WTC11 (cell line): ENCODE data around the gene TMEM252. TPM values are rescaled to one million over a fixed set of nuclear protein-coding genes. Genes with fewer than 3 reads are reported as not detected.

Experiments
- ATAC-seq: fragments of 200-7000 bp; cut with Tn5 transposase; 2 replicates; pipeline ENCODE4 v1.10.0; 2021; ENCODE audit warnings: mild to moderate bottlenecking, moderate library complexity
- CTCF ChIA-PET: fragments of 300-600 bp; sonication (Branson Sonifier 250); formaldehyde crosslinking; loops from one replicate; lab custom pipeline; 2021; ENCODE audit warnings: antibody characterized with exemption; lab: Charles Lee
- POLR2A ChIA-PET: fragments of 350-600 bp; sonication (Branson Sonifier 250); formaldehyde crosslinking; loops from one replicate; lab custom pipeline; 2021; ENCODE audit warnings: antibody characterized with exemption; lab: Charles Lee
- DNase-seq: peaks from one replicate; pipeline ENCODE4 v3.0.0; 2021; ENCODE audit warnings: low spot score
- H3K27ac Mint-ChIP-seq: 2 replicates; pipeline ENCODE4 v1.8.0; 2021; ENCODE audit warnings: mixed read lengths
- H3K27me3 Mint-ChIP-seq: 2 replicates; pipeline ENCODE4 v1.8.0; 2021; ENCODE audit warnings: low read depth, mild to moderate bottlenecking, moderate library complexity, mixed read lengths
- H3K36me3 Mint-ChIP-seq: 2 replicates; pipeline ENCODE4 v1.8.0; 2021; ENCODE audit warnings: mixed read lengths
- H3K4me1 Mint-ChIP-seq: 2 replicates; pipeline ENCODE4 v1.8.0; 2022; ENCODE audit warnings: mixed read lengths
- H3K4me3 Mint-ChIP-seq: 2 replicates; pipeline ENCODE4 v1.8.0; 2021; ENCODE audit warnings: mild to moderate bottlenecking, moderate library complexity, mixed read lengths
- H3K9me3 Mint-ChIP-seq: 2 replicates; pipeline ENCODE4 v1.8.0; 2021; ENCODE audit warnings: mixed read lengths
- ARID4B ChIP-seq: sonication (generic); formaldehyde crosslinking; IDR thresholded peaks from 2 replicates; pipeline ENCODE4 v1.8.0; 2023; ENCODE audit warnings: missing genetic modification reagents, mild to moderate bottlenecking, borderline replicate concordance
- ATF1 ChIP-seq: sonication (generic); formaldehyde crosslinking; IDR thresholded peaks from 2 replicates; pipeline ENCODE4 v1.8.1; 2023; ENCODE audit warnings: mild to moderate bottlenecking, moderate library complexity, missing genetic modification reagents
- CTCF ChIP-seq: fragments of 200-600 bp; IDR thresholded peaks from 2 replicates; pipeline ENCODE4 v1.8.0; 2022; ENCODE audit warnings: antibody characterized with exemption
- FOXK1 ChIP-seq: sonication (generic); formaldehyde crosslinking; IDR thresholded peaks from 2 replicates; pipeline ENCODE4 v1.8.0; 2022; ENCODE audit warnings: mild to moderate bottlenecking, moderate library complexity, missing genetic modification reagents
- HMGA2 ChIP-seq: fragments of 250-450 bp; sonication (Bioruptor Pico); IDR thresholded peaks from 2 replicates; pipeline ENCODE4 v1.4.0; 2021; ENCODE audit warnings: mild to moderate bottlenecking, moderate library complexity
- IRF2 ChIP-seq: sonication (generic); formaldehyde crosslinking; IDR thresholded peaks from 2 replicates; pipeline ENCODE4 v1.8.0; 2022; ENCODE audit warnings: low read depth, missing genetic modification reagents, borderline replicate concordance
- NR2C2 ChIP-seq: sonication (generic); formaldehyde crosslinking; IDR thresholded peaks from 2 replicates; pipeline ENCODE4 v1.8.0; 2022; ENCODE audit warnings: mild to moderate bottlenecking, missing genetic modification reagents
- OVOL2 ChIP-seq: fragments of 250-450 bp; sonication (Bioruptor Pico); IDR thresholded peaks from 2 replicates; pipeline ENCODE4 v1.9.0; 2021; ENCODE audit warnings: mild to moderate bottlenecking, borderline replicate concordance
- PRRX2 ChIP-seq: fragments of 250-450 bp; sonication (Bioruptor Pico); IDR thresholded peaks from 2 replicates; pipeline ENCODE4 v1.8.0; 2021; ENCODE audit warnings: mild to moderate bottlenecking
- RELA ChIP-seq: sonication (generic); formaldehyde crosslinking; IDR thresholded peaks from 2 replicates; pipeline ENCODE4 v1.8.1; 2022; ENCODE audit warnings: missing genetic modification reagents, mild to moderate bottlenecking, borderline replicate concordance
- USF1 ChIP-seq: sonication (generic); formaldehyde crosslinking; IDR thresholded peaks from 2 replicates; pipeline ENCODE4 v1.8.0; 2022; ENCODE audit warnings: mild to moderate bottlenecking, missing genetic modification reagents
- USF2 ChIP-seq: sonication (generic); formaldehyde crosslinking; IDR thresholded peaks from 2 replicates; pipeline ENCODE4 v1.8.1; 2023; ENCODE audit warnings: mild to moderate bottlenecking, missing genetic modification reagents, moderate library complexity
- ZNF138 ChIP-seq: sonication (generic); formaldehyde crosslinking; conservative IDR thresholded peaks from 2 replicates; pipeline ENCODE4 v1.8.1; 2022; ENCODE audit warnings: mild to moderate bottlenecking, moderate library complexity, missing genetic modification reagents
- ZNF219 ChIP-seq: sonication (generic); formaldehyde crosslinking; IDR thresholded peaks from 2 replicates; pipeline ENCODE4 v1.8.0; 2023; ENCODE audit warnings: missing genetic modification reagents, mild to moderate bottlenecking, borderline replicate concordance
- ZNF263 ChIP-seq: sonication (generic); formaldehyde crosslinking; IDR thresholded peaks from 2 replicates; pipeline ENCODE4 v1.8.1; 2022; ENCODE audit warnings: low read depth, mild to moderate bottlenecking, moderate library complexity, missing genetic modification reagents
- ZNF317 ChIP-seq: sonication (generic); formaldehyde crosslinking; IDR thresholded peaks from 2 replicates; pipeline ENCODE4 v1.8.1; 2023; ENCODE audit warnings: low read depth, mild to moderate bottlenecking, moderate library complexity, missing genetic modification reagents, borderline replicate concordance
- ZNF532 ChIP-seq: fragments of 250-450 bp; sonication (Bioruptor Pico); IDR thresholded peaks from 2 replicates; pipeline ENCODE4 v1.9.0; 2021; ENCODE audit warnings: mild to moderate bottlenecking, borderline replicate concordance
- total RNA-seq: library from RNA; stranded (reverse); gene quantifications from 3 replicates; pipeline ENCODE4 v1.2.3, GENCODE V29; 2021
- TF ChIP-seq, protein P1 (sequence below): sonication (generic); formaldehyde crosslinking; IDR thresholded peaks from 2 replicates; pipeline ENCODE4 v1.8.1; 2023; ENCODE audit warnings: mild to moderate bottlenecking, moderate library complexity, missing genetic modification reagents
- TF ChIP-seq, protein P2 (sequence below): sonication (generic); formaldehyde crosslinking; IDR thresholded peaks from 2 replicates; pipeline ENCODE4 v1.8.0; 2022; ENCODE audit warnings: mild to moderate bottlenecking, missing genetic modification reagents

TMEM252 gene
- total RNA-seq, 1 experiment from 2014 or later = not detected

DNA sequence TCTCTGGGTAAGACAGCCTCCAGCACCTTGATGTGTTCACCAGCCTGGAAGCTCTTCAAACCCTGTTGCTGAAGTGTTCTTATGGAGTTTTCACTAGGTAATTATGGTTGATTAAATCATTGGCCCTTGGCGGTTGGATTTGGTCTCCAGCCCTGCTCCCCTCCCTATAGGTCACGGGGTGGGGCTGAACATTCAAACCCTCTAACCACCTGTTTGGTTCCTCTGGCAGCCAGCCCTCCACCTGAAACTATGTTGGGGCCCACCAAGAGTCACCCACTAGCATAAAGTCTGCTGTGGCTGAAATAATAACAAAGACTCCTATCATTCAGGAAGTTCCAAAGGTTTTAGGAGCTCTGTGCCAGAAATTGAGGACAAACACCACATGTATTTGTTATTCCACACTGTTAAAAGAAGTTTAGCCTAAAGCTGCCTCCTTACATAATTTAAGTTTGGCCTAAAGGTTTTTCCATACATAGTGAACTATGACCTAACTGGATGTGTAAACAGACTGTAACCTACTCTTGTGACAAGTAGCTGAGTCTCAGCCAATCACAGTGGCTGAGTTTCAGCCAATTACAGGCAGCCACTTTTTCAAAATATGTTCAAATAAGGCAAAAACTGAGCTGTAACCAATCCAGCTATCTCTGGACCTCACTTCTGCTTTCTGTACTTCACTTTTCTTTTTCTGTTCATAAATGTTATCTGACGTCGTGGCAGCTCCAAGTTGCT lies 34.8 kb downstream of the TMEM252 start:
- ATAC-seq = no peak
- no peak for DNase-seq
- CTCF ChIA-PET = interaction anchor here (0.8 to 2.7 kb wide), 3 partner anchors 54 to 88 kb away, joined by 3 to 10 read pairs (median 5); no protein-coding TSS in a partner anchor
- Mint-ChIP-seq H3K4me3 (no peak overlapping the region), H3K9me3 (no peaks in the 10 kb centered on the region), H3K27me3 (peaks cover 98% of the 10 kb centered on the region), H3K36me3 (no peaks in the 10 kb centered on the region), H3K4me1 (peaks cover 11% of the 10 kb centered on the region), H3K27ac (no peak overlapping the region)
- TF ChIP-seq USF1 (CRISPR knock-in tag) (no peak), USF2 (CRISPR knock-in tag) (no peak), ATF1 (CRISPR knock-in tag) (no peak), PRRX2 (CRISPR knock-in tag) (no peak), ZNF532 (CRISPR knock-in tag) (no peak)
- POLR2A ChIA-PET = no interaction called here

- Mint-ChIP-seq H3K36me3 (no peaks in the 10 kb centered on the region), H3K27me3 (peaks cover 98% of the 10 kb centered on the region), H3K4me3 (no peak overlapping the region), H3K9me3 (no peaks in the 10 kb centered on the region), H3K27ac (no peak overlapping the region), H3K4me1 (peaks cover 6% of the 10 kb centered on the region; the same call in 1 of the 2 replicates)
- ChIA-PET CTCF (interaction anchor here (1.9 kb wide), 1 partner anchor 58 kb away, joined by 5 read pairs; no protein-coding TSS in a partner anchor), POLR2A (no interaction called here)
- DNase-seq (no peak), ATAC-seq (no peak)
- TF ChIP-seq, protein P1, sequence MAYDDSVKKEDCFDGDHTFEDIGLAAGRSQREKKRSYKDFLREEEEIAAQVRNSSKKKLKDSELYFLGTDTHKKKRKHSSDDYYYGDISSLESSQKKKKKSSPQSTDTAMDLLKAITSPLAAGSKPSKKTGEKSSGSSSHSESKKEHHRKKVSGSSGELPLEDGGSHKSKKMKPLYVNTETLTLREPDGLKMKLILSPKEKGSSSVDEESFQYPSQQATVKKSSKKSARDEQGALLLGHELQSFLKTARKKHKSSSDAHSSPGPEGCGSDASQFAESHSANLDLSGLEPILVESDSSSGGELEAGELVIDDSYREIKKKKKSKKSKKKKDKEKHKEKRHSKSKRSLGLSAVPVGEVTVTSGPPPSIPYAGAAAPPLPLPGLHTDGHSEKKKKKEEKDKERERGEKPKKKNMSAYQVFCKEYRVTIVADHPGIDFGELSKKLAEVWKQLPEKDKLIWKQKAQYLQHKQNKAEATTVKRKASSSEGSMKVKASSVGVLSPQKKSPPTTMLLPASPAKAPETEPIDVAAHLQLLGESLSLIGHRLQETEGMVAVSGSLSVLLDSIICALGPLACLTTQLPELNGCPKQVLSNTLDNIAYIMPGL (CRISPR knock-in tag) = no peak
- TF ChIP-seq NR2C2 (CRISPR knock-in tag) = no peak
- no peak for TF ChIP-seq IRF2 (CRISPR knock-in tag)
- TF ChIP-seq, protein P2, sequence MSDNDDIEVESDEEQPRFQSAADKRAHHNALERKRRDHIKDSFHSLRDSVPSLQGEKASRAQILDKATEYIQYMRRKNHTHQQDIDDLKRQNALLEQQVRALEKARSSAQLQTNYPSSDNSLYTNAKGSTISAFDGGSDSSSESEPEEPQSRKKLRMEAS (CRISPR knock-in tag) = no peak
- no peak for TF ChIP-seq ZNF138 (CRISPR knock-in tag)
- TF ChIP-seq CTCF = no peak
- TF ChIP-seq ZNF317 (CRISPR knock-in tag) = no peak
- no peak for TF ChIP-seq ZNF219 (CRISPR knock-in tag)
- TF ChIP-seq ARID4B (CRISPR knock-in tag) = no peak
- TF ChIP-seq HMGA2 (CRISPR knock-in tag) = no peak
- no peak for TF ChIP-seq OVOL2 (CRISPR knock-in tag)
- TF ChIP-seq ZNF263 (CRISPR knock-in tag) = no peak
- no peak for TF ChIP-seq RELA
- no peak for TF ChIP-seq FOXK1 (CRISPR knock-in tag)
Measured at GRCh38 chr9:68502279-68502678, 38.4 kb downstream of the TMEM252 start.
